Gastrocnemius medialis (tissue), 4 donors: ENCODE measurements around the gene REN. TPM values are rescaled to one million over a fixed set of nuclear protein-coding genes. Genes with fewer than 3 reads are reported as not detected.

Experiments
- ATAC-seq, 2 donors: fragments of 150-250 bp; one replicate each; pipeline ENCODE4 v1.9.1; 2016
- DNase-seq, 2 donors: peaks; one replicate each; pipeline ENCODE4 v3.0.0-alpha.2; 2019
- H3K27ac ChIP-seq, 4 donors: fragments of 200-600 bp; sonication (generic); 1 replicate in 1 of 4; 2 replicates in 3 of 4; pipeline ENCODE4 v1.5.1; 2016 to 2018; ENCODE audit warnings: mild to moderate bottlenecking in 2 of 4, moderate library complexity in 1 of 4
- H3K27me3 ChIP-seq, 3 donors: fragments of 200-600 bp; sonication (generic) in 2 of 3; 1 replicate in 1 of 3; 2 replicates in 2 of 3; pipeline versions ENCODE4 v1.5.1 to v1.6.0; 2016 to 2019; ENCODE audit warnings: mild to moderate bottlenecking in 1 of 3, moderate library complexity in 1 of 3
- H3K36me3 ChIP-seq, 2 donors: fragments of 200-600 bp; sonication (generic) in 1 of 2; one replicate each; pipeline ENCODE4 v1.5.1; 2017 to 2018
- H3K4me1 ChIP-seq, 2 donors: fragments of 200-600 bp; sonication (generic) in 1 of 2; one replicate each; pipeline ENCODE4 v1.5.1; 2016 to 2017; ENCODE audit warnings: mild to moderate bottlenecking in 2 of 2
- H3K4me3 ChIP-seq, 4 donors: fragments of 200-600 bp; sonication (generic) in 3 of 4; 1 replicate in 1 of 4; 2 replicates in 3 of 4; pipeline ENCODE4 v1.5.1; 2016 to 2019; ENCODE audit warnings: mild to moderate bottlenecking in 2 of 4
- H3K9me3 ChIP-seq, 3 donors: fragments of 200-600 bp; sonication (generic) in 2 of 3; 1 replicate in 1 of 3; 2 replicates in 2 of 3; pipeline ENCODE4 v1.5.1; 2016 to 2019
- POLR2A ChIP-seq, 2 donors: fragments of 450-650 bp; IDR thresholded peaks; one replicate each; pipeline ENCODE4 v1.6.1; 2017; ENCODE audit warnings: antibody characterized with exemption in 2 of 2, mild to moderate bottlenecking in 2 of 2, moderate library complexity in 2 of 2
- in situ Hi-C, 4 donors: fragments of 200-750 bp; cut with MboI; loops; one replicate each; pipeline versions ENCODE4 v1.15.0 to v1.8.0; 2017; ENCODE audit warnings: low sequenced_read_pairs in 4 of 4
- intact Hi-C: fragments of 100-400 bp; cut with DNase I; formaldehyde crosslinking; loops from one replicate; pipeline ENCODE4 v1.15.1; 2023; ENCODE audit warnings: low total_unique reads
- total RNA-seq, 4 donors: library from RNA; depleted of rRNA; stranded (reverse); fragments of >200 nt; gene quantifications; one replicate each; pipeline versions ENCODE4 v1.1.0 to v1.2.3, GENCODE V29; 2016
- TF ChIP-seq, protein P1 (sequence below), 5 experiments: fragments of 450-650 bp in 3 of 5; fragments of 200-600 bp in 2 of 5; sonication (generic) in 2 of 5; IDR thresholded peaks in 4 of 5; conservative IDR thresholded peaks in 1 of 5; 1 replicate in 4 of 5; 2 replicates in 1 of 5; pipeline ENCODE4 v1.5.1; 2016 to 2019; ENCODE audit warnings: antibody characterized with exemption in 5 of 5, mild to moderate bottlenecking in 3 of 5, moderate library complexity in 3 of 5

REN gene
- total RNA-seq, 4 donors from 2014 or later, result 0.22 TPM; not detected in 3

DNA sequence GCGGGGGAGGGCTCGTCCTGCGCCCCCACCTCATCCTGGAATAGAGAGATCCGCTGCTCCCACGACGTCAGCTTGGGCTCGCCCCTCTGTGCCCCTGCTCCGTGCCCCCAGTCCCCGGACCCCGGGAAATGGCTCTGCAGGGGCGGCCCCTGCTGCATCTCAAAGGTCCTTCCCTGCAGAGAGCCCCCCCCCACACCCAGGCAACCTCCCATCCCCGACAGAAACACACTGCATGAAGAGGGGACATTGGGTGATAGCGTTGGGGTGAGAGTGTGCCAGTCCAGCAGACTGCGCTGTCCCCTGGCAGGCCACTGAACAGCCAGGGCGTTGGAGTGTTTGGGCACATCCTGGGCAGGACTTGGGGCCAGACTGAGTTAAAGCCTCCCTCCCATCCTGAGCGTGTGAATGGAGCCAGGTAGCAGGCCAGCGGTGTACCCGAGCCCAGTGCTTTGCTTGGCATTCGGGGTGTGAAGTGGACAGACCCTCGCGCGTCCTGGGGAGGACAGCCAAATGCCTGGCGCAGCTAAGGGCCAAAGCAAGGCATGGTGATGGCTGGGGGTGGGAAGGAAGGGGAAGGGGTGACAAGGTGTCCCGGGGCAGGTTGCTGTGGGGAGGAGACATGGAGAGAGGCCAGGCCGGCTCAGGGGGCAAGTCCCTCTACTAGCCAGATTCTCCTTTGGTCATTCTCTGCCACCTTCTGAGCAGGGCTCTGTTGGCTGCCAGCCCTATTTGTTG lies 13.7 kb downstream of the REN start:
- TF ChIP-seq POLR2A (IDR thresholded peaks at IDR 0.05), result no peak
- TF ChIP-seq, protein P1, sequence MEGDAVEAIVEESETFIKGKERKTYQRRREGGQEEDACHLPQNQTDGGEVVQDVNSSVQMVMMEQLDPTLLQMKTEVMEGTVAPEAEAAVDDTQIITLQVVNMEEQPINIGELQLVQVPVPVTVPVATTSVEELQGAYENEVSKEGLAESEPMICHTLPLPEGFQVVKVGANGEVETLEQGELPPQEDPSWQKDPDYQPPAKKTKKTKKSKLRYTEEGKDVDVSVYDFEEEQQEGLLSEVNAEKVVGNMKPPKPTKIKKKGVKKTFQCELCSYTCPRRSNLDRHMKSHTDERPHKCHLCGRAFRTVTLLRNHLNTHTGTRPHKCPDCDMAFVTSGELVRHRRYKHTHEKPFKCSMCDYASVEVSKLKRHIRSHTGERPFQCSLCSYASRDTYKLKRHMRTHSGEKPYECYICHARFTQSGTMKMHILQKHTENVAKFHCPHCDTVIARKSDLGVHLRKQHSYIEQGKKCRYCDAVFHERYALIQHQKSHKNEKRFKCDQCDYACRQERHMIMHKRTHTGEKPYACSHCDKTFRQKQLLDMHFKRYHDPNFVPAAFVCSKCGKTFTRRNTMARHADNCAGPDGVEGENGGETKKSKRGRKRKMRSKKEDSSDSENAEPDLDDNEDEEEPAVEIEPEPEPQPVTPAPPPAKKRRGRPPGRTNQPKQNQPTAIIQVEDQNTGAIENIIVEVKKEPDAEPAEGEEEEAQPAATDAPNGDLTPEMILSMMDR (IDR thresholded peaks at IDR 0.05 in 4 of 5, conservative IDR thresholded peaks at IDR 0.05 in 1 of 5), result no peak
- peaks cover 7 to 28% (median 20%) of the 10 kb centered on the region in 3 donors for H3K27me3 ChIP-seq
- intact Hi-C loops (no loop called here), in situ Hi-C loops (loop anchor here in 1 of 4 donors (25.0 kb wide), 1 partner anchor 360 kb away; the partner anchor contains the start of gene MDM4)
- DNase-seq, result no peak
- peak overlapping the region; percentile 46 to 59 (median 50) for H3K4me3 ChIP-seq
- ATAC-seq, result no peak
- no peaks in the 10 kb centered on the region for H3K36me3 ChIP-seq
- H3K4me1 ChIP-seq, result peaks cover 5 to 7% of the 10 kb centered on the region in 2 donors
- no peak overlapping the region for H3K27ac ChIP-seq
- H3K9me3 ChIP-seq, result no peaks in the 10 kb centered on the region

DNA sequence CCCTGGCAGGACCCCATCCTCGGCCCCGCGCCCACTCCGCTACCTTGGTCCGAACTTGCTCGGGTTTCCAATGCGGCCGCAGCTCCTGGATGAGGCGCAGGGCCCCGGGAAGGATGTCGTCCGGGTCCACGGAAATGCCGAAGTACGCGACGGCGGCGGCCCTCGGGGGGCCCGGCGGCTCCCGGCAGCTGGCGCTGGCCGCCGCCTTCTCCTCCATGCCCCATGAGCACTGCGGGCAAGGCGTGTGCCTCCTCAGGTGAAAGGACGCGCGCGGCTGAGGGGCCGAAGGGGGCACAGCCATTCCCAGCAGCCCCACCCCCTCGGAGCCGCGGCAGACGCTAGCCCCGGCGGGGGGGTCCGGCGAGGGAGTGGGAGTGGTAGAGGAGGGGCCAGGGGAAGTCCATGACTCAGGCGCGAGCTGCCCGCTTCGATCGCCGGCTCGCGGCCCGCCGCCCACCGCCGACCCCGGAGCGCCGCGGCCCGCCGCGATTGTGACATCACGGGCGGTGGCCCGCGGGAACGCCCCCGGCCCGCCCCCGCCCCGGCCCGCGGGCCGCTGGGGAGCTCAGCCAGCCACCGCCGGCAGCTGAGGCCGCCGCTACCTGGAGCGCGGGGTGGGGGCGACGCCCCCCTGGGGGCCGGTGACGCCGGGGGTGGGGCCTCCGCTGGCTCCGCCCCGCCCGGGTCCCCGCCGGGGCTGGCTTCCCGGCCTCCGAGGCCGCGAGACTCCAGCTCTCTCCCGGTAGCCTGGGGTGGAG lies 14.4 kb downstream of the REN start, which contains the start of gene ETNK2:
TSS of gene ETNK2 (minus strand) at position 493 of the 758 bp plus-strand sequence. CDS start at position 301, 192 bp downstream.
- Histone ChIP-seq H3K36me3 (no peaks in the 10 kb centered on the region), H3K4me1 (peaks cover 5 to 7% of the 10 kb centered on the region in 2 donors), H3K27ac (peak within 1 kb of the TSS; percentile 43 to 67 (median 59)), H3K9me3 (no peaks in the 10 kb centered on the region), H3K4me3 (peak within 1 kb of the TSS; percentile 57 to 64 (median 60)), H3K27me3 (peaks cover 7 to 28% (median 20%) of the 10 kb centered on the region in 3 donors)
- TF ChIP-seq, protein P1 (IDR thresholded peaks at IDR 0.05 in 4 of 5, conservative IDR thresholded peaks at IDR 0.05 in 1 of 5), result no peak
- no peak for TF ChIP-seq POLR2A (IDR thresholded peaks at IDR 0.05)
- intact Hi-C loops (no loop called here), in situ Hi-C loops (loop anchor here in 1 of 4 donors (25.0 kb wide), 1 partner anchor 361 kb away; the partner anchor contains the start of gene MDM4)
- no peak for DNase-seq
- peak; percentile 26 to 31 for ATAC-seq

DNA sequence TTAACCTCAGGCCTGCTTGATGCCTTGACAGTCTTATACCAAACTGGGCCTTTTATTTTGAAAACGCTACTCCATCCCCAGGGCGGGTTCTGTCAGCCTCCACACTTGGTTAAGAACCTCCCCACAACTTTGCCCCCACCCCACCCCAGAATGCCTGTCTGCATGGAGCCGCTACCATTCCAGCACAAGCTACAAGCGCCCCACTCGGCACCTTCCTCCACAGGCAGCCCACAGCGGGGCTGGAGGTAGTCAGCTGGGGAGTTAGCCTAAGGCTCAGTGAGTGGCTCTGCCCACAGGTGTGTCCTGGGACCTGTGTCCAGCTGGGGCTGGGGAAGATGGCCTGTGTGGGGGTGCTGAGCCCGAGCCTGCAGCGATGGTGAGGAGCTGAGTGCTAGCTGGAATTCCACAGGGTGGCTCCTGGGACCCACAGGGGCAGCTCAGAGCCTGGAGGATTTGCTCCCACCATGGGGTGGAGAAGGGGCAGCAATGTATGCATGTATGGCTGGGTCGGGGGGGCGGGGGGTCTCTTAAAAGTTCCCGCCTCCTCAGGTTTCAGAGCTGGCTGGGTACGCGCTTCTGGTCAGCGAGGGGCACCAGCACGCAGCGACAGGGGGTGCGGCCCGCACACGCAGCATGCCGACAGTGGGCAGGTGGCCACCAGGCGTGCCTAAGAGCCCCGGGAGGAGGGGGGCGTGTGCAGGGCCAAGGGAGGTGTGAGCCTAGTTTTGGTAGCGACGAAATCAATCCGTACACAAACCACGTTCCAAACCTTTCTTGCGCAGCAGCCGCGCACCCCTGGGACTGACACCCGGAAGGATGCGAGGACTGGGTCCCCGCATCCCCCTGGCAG lies 15.2 kb downstream of the REN start:
- in situ Hi-C loops (loop anchor here in 1 of 4 donors (25.0 kb wide), 1 partner anchor 361 kb away; the partner anchor contains the start of gene MDM4), intact Hi-C loops (no loop called here)
- peaks cover 5 to 7% of the 10 kb centered on the region in 2 donors for H3K4me1 ChIP-seq
- peak overlapping the region; percentile 57 to 64 (median 60) for H3K4me3 ChIP-seq
- peak overlapping the region; percentile 43 to 67 (median 59) for H3K27ac ChIP-seq
- H3K27me3 ChIP-seq, result peaks cover 7 to 28% (median 20%) of the 10 kb centered on the region in 3 donors
- no peak for TF ChIP-seq POLR2A (IDR thresholded peaks at IDR 0.05)
- TF ChIP-seq, protein P1 (IDR thresholded peaks at IDR 0.05 in 4 of 5, conservative IDR thresholded peaks at IDR 0.05 in 1 of 5), result no peak
- H3K36me3 ChIP-seq, result no peaks in the 10 kb centered on the region
- ATAC-seq, result peak in 1 of 2 donors; percentile 26
- no peaks in the 10 kb centered on the region for H3K9me3 ChIP-seq
- peak in 1 of 2 donors; percentile 16 for DNase-seq
